Mucosa of descending colon (tissue), 3 donors: ENCODE data around the gene MTHFD1L. TPM values are rescaled to one million over a fixed set of nuclear protein-coding genes. Genes with fewer than 3 reads are reported as not detected.
A peak's percentile ranks its signal among the peaks of the same experiment; 100 is the strongest.

Source experiments
- ATAC-seq: fragments of 200-7000 bp; cut with Tn5 transposase; one replicate; pipeline ENCODE4 v1.9.1; 2020; ENCODE audit warnings: mild to moderate bottlenecking, moderate library complexity
- DNase-seq, 3 donors: peaks; one replicate each; pipeline ENCODE4 v3.0.0-alpha.2; 2020
- H3K36me3 ChIP-seq: fragments of 200-600 bp; one replicate; pipeline ENCODE4 v1.8.0; 2021; ENCODE audit warnings: low read depth, mild to moderate bottlenecking
- H3K4me1 ChIP-seq: fragments of 200-600 bp; one replicate; pipeline ENCODE4 v1.8.0; 2021; ENCODE audit warnings: low read depth, mild to moderate bottlenecking
- H3K4me3 ChIP-seq: fragments of 200-600 bp; one replicate; pipeline ENCODE4 v1.8.0; 2021; ENCODE audit warnings: mild to moderate bottlenecking
- H3K9me3 ChIP-seq: fragments of 200-600 bp; one replicate; pipeline ENCODE4 v1.8.0; 2021; ENCODE audit warnings: mild to moderate bottlenecking
- CTCF ChIP-seq: fragments of 200-600 bp; IDR thresholded peaks from one replicate; pipeline ENCODE4 v1.8.0; 2022; ENCODE audit warnings: antibody characterized with exemption, mild to moderate bottlenecking
- intact Hi-C, 2 donors: fragments of 100-400 bp; cut with DNase I in 1 of 2; cut with micrococcal nuclease in 1 of 2; formaldehyde crosslinking; loops; one replicate each; pipeline versions ENCODE4 v1.11.0 to v1.11.1; 2022; cut with DNase I, micrococcal nuclease
- total RNA-seq, 3 donors: library from RNA; stranded (reverse); fragmentation: NEBNext Ultra II Directional in 2 of 3; extraction: Animal tissue kit (Norgen Biotek cat#: 25700) in 2 of 3; gene quantifications; one replicate each; pipeline versions ENCODE4 v1.2.1 to v1.2.4, GENCODE V29; 2021 to 2023
- donor health status: DM: no; HTN: no; CAD: no; lungs with moderate emphysema.
- donor health status: DM: no; HTN: no; CAD: no.
- donor health status: DM: no; HTN: yes; CAD: no.

MTHFD1L gene
- total RNA-seq, 3 donors from 2014 or later, result 7.1 to 11.1 (median 8.9) TPM

- no peak for DNase-seq
- no peak for TF ChIP-seq CTCF
- H3K4me3 ChIP-seq, result no peak overlapping the region
- no peaks in the 10 kb centered on the region for H3K36me3 ChIP-seq
- no peaks in the 10 kb centered on the region for H3K4me1 ChIP-seq
- ATAC-seq, result no peak
- intact Hi-C loops, result no loop called here
- H3K9me3 ChIP-seq, result no peaks in the 10 kb centered on the region
Observed at GRCh38 chr6:150905769-150906168, 40.3 kb downstream of the MTHFD1L start.

GRCh38 chr6:150906641-150907326 lies 41.3 kb downstream of the MTHFD1L start:
- H3K36me3 ChIP-seq, result no peaks in the 10 kb centered on the region
- no peaks in the 10 kb centered on the region for H3K4me1 ChIP-seq
- H3K9me3 ChIP-seq, result no peaks in the 10 kb centered on the region
- no peak for TF ChIP-seq CTCF
- ATAC-seq (no peak), DNase-seq (no peak)
- intact Hi-C loops, result no loop called here
- no peak overlapping the region for H3K4me3 ChIP-seq

- H3K4me3 ChIP-seq, result no peak overlapping the region
- ATAC-seq (no peak), DNase-seq (no peak)
- H3K9me3 ChIP-seq, result no peaks in the 10 kb centered on the region
- no peaks in the 10 kb centered on the region for H3K4me1 ChIP-seq
- H3K36me3 ChIP-seq, result no peaks in the 10 kb centered on the region
- intact Hi-C loops, result no loop called here
- TF ChIP-seq CTCF, result no peak
Observed at GRCh38 chr6:150907383-150907782, 41.9 kb downstream of the MTHFD1L start.

- intact Hi-C loops, result no loop called here
- Histone ChIP-seq H3K9me3 (no peaks in the 10 kb centered on the region), H3K4me3 (no peak overlapping the region), H3K36me3 (no peaks in the 10 kb centered on the region), H3K4me1 (no peaks in the 10 kb centered on the region)
- DNase-seq, result no peak
- no peak for TF ChIP-seq CTCF
- no peak for ATAC-seq
Observed at GRCh38 chr6:150908901-150909300, 43.4 kb downstream of the MTHFD1L start.

- H3K4me1 ChIP-seq, result no peaks in the 10 kb centered on the region
- H3K36me3 ChIP-seq, result no peaks in the 10 kb centered on the region
- no peak overlapping the region for H3K4me3 ChIP-seq
- peak; percentile 79 for ATAC-seq
- intact Hi-C loops, result no loop called here
- H3K9me3 ChIP-seq, result no peaks in the 10 kb centered on the region
- TF ChIP-seq CTCF, result no peak
- no peak for DNase-seq
Observed at GRCh38 chr6:150910561-150910960, 45.1 kb downstream of the MTHFD1L start.

- Histone ChIP-seq H3K36me3 (no peaks in the 10 kb centered on the region), H3K4me3 (no peak overlapping the region), H3K9me3 (no peaks in the 10 kb centered on the region), H3K4me1 (no peaks in the 10 kb centered on the region)
- DNase-seq, result no peak
- TF ChIP-seq CTCF, result no peak
- intact Hi-C loops, result no loop called here
- ATAC-seq, result no peak
Observed at GRCh38 chr6:150914372-150914771, 48.9 kb downstream of the MTHFD1L start.
